Small intestine (tissue), 7 donors: ENCODE measurements around the gene ADARB2. TPM values are rescaled to one million over a fixed set of nuclear protein-coding genes. Genes with fewer than 3 reads are reported as not detected.
A peak's percentile ranks its signal among the peaks of the same experiment; 100 is the strongest.

Experiments used
- DNase-seq, 2 donors: peaks; one replicate each; pipeline versions ENCODE4 v3.0.0 to v3.0.0-alpha.2; 2013
- FAIRE-seq: peaks from 2 replicates; lab custom pipeline; 2012; peaks lifted over from hg19 to GRCh38; lab: Jason Lieb, UNC
- H3K27ac ChIP-seq, 3 donors: one replicate each; pipeline ENCODE4 v1.5.1; 2013; ENCODE audit warnings: low read length in 2 of 3, mild to moderate bottlenecking in 2 of 3, control low read depth in 1 of 3, inconsistent platforms in 1 of 3, low read depth in 1 of 3, moderate library complexity in 1 of 3
- H3K27me3 ChIP-seq, 3 donors: one replicate each; pipeline ENCODE4 v1.6.1; 2013; ENCODE audit warnings: low read length in 3 of 3, inconsistent platforms in 1 of 3; ENCODE audit not compliant: control insufficient read depth in 3 of 3, insufficient read depth in 3 of 3
- H3K36me3 ChIP-seq, 3 donors: one replicate each; pipeline ENCODE4 v1.6.1; 2013; ENCODE audit warnings: low read length in 3 of 3, inconsistent platforms in 1 of 3, low read depth in 1 of 3, mild to moderate bottlenecking in 1 of 3, moderate library complexity in 1 of 3; ENCODE audit not compliant: control insufficient read depth in 3 of 3, insufficient read depth in 2 of 3
- H3K4me1 ChIP-seq, 3 donors: one replicate each; pipeline ENCODE4 v1.6.1; 2013; ENCODE audit warnings: low read length in 2 of 3, inconsistent platforms in 1 of 3, low read depth in 1 of 3, mild to moderate bottlenecking in 1 of 3, moderate library complexity in 1 of 3; ENCODE audit not compliant: control insufficient read depth in 3 of 3, insufficient read depth in 2 of 3
- H3K4me3 ChIP-seq, 3 donors: one replicate each; pipeline ENCODE4 v1.5.1; 2013; ENCODE audit warnings: low read length in 3 of 3, control low read depth in 1 of 3, inconsistent platforms in 1 of 3, low read depth in 1 of 3, mild to moderate bottlenecking in 1 of 3, moderate library complexity in 1 of 3
- H3K9me3 ChIP-seq, 2 donors: one replicate each; pipeline ENCODE4 v1.6.1; 2013; ENCODE audit warnings: low read depth in 1 of 2, low read length in 1 of 2; ENCODE audit not compliant: control insufficient read depth in 2 of 2, insufficient read depth in 1 of 2
- WGBS, 3 donors: extraction: QIAGEN DNeasy Blood & Tissue Kit; methylation state at CpG; one replicate each; pipeline ENCODE4 v1.1.7; 2013; 5-methylcytosine and 5-hydroxymethylcytosine counted together
- polyA plus RNA-seq, 4 donors: library from polyadenylated mRNA; stranded (reverse) in 3 of 4; unstranded in 1 of 4; fragments of 200-250 nt in 3 of 4; fragments of 120-200 nt in 1 of 4; gene quantifications; one replicate each; pipeline versions ENCODE4 v1.2.1 to v1.2.3, GENCODE V29; 2013
- donor health status: healthy with polysubstance abuse.
- donor health status: control.
- donor health status: control.
- donor health status: Bipolar disorder and iron deficiency.
- donor health status: healthy.

The ADARB2 gene
- polyA plus RNA-seq, 4 donors, result 0.35 to 1.8 (median 0.94) TPM

DNA sequence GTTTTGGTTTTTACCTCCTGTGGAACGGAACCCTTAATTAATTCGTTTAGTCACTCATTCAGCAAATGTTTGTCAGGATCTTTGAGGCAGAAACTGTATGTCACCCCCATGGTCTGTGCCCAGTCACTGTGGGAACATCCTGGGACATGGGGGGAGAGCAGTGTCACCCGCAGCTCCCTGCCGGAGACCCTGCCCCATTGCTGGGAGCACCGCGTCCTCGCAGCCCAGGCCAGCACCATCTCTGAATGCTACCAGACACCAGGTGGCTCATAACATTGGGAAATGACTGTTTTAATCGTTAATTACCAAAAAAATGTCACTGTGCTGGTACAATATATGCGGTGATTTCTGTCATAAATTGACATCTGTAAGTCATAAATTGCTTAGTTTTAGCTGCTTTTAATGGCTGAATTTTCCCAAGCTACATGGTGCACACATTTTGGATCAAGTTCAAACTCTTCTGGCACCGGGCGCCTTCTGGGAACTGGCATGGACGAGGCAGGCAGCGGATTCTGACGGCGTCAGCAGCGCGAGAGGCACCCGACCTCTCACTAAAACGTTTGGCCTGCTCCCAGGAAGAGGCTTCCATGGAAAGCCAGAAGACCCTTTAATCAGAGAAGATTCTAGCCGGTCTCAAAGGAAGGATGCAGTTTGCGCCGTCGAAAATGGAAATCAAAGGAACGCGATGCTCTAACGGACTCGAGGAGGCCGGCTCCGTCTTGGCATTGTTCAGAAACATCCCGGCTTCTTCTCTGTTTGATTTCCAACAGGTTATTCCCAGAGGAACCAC, 184.2 kb downstream of the ADARB2 start:
- Histone ChIP-seq H3K4me3 (no peak overlapping the region), H3K27ac (no peak overlapping the region), H3K4me1 (peaks cover 0 to 4% (median 0%) of the 10 kb centered on the region in 3 donors), H3K27me3 (no peaks in the 10 kb centered on the region), H3K36me3 (no peaks in the 10 kb centered on the region), H3K9me3 (peaks cover 0 to 4% of the 10 kb centered on the region in 2 donors)
- FAIRE-seq, result no peak
- DNase-seq, result no peak
- 75 to 78% (median 77%) methylated on average over 30 of the region's 30 CpGs for WGBS, 3 donors

DNA sequence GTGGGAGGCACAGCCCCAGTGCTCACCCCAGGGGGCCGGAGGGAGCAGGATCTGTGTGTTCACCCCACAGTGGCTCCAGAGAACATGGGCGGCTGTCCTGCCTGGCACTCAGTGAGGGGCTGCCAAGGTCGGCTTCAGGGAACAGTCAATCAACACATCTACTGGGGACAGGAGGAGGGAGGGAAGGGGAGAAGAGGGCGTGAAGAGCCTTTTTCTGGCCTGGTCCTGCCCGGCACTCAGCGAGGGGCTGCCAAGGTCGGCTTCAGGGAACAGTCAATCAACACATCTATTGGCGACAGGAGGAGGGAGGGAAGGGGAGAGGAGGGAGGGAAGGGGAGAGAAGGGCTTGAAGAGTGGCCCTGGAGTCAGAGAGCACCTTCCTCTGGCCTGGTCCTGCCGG, 184.9 kb downstream of the ADARB2 start:
- WGBS, 3 donors, result 60 to 62% (median 61%) methylated on average over 8 to 9 of the region's 9 CpGs
- Histone ChIP-seq H3K27me3 (no peaks in the 10 kb centered on the region), H3K36me3 (no peaks in the 10 kb centered on the region), H3K4me1 (peaks cover 0 to 4% (median 0%) of the 10 kb centered on the region in 3 donors), H3K27ac (no peak overlapping the region), H3K9me3 (peaks cover 0 to 8% of the 10 kb centered on the region in 2 donors), H3K4me3 (no peak overlapping the region)
- no peak for DNase-seq
- FAIRE-seq, result no peak

DNA sequence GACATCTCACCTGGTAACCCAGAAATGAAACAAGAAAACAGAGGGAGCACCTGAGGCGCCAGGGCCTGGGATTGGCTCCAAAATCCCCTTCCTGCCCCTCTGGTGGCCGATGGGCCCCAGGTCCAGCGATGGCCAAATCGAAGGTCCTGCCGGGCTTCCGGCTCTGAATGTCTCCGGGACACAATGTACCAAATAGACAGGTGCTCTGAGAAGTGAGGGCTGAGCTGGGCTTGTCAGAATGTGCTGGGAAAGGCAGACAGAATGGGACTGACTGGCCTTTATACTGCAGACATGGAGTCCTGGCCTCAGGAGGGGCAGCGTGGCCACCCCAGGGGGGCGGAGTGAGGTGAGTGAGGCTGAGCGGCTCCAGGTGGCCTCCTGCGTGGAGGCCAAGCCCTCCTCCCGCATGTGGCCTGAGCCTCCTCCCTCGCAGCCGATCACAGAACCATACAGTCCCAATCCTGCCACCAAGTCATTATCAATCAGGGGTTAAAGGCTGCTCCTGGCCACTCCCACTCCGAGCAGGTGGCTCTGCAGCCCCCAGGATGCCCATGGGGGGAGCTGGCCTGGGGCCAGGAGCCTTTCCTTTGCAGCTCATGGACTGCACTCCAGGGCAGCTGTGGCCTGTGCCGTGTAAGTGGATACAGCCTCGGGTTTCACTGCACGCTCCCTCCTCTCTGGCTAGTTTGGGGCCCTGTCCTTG, 185.5 kb downstream of the ADARB2 start:
- peaks cover 0 to 8% of the 10 kb centered on the region in 2 donors for H3K9me3 ChIP-seq
- H3K4me3 ChIP-seq, result no peak overlapping the region
- FAIRE-seq (no peak), DNase-seq (peak in 1 of 2 donors; percentile 2)
- no peaks in the 10 kb centered on the region for H3K36me3 ChIP-seq
- 24 to 69% (median 36%) methylated on average over 18 of the region's 18 CpGs for WGBS, 3 donors
- no peak overlapping the region for H3K27ac ChIP-seq
- H3K4me1 ChIP-seq, result peaks cover 0 to 4% (median 0%) of the 10 kb centered on the region in 3 donors
- no peaks in the 10 kb centered on the region for H3K27me3 ChIP-seq

DNA sequence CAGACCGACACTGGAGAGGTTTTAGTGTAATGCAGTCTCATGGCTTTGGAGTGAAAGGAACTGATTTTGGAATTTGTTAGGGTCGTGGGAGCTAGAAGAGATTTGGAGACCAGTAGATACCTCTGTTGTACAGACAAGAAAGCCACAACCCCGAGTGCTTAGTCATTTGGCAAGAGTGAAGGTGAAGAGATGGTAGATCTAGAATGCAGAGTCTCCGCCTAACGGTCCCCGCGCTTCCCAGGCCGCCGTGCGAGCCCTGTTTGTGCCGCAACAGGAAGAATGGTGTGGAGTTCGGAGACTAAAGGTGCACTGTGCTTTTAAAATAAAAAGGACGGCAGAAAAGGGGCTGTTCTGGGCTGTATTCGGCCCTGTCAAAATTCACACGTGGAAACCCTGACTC, 186.7 kb downstream of the ADARB2 start:
- H3K4me1 ChIP-seq, result peaks cover 0 to 4% (median 0%) of the 10 kb centered on the region in 3 donors
- no peak overlapping the region for H3K27ac ChIP-seq
- no peak overlapping the region for H3K4me3 ChIP-seq
- DNase-seq (no peak), FAIRE-seq (no peak)
- H3K9me3 ChIP-seq, result peaks cover 0 to 8% of the 10 kb centered on the region in 2 donors
- WGBS, 3 donors, result 83 to 91% (median 87%) methylated on average over 15 of the region's 15 CpGs
- H3K36me3 ChIP-seq, result no peaks in the 10 kb centered on the region
- no peaks in the 10 kb centered on the region for H3K27me3 ChIP-seq

DNA sequence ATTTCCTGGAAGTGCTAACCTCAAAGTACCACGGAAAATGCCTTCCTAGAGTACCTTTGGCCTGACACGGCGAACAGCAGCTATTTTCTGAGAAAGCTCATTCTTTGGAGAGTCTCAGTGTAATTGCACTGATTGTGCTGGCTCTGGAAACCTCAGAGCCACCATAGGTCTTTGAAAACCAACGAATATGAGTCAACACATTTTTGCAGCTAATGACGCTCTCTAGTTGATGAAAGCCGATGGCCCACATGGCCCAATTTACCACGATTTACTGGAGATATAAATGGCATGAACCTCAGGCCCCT, 187.1 kb downstream of the ADARB2 start:
- DNase-seq (peak in 1 of 2 donors; percentile 11), FAIRE-seq (no peak)
- Histone ChIP-seq H3K36me3 (no peaks in the 10 kb centered on the region), H3K27me3 (no peaks in the 10 kb centered on the region), H3K4me3 (no peak overlapping the region), H3K27ac (no peak overlapping the region), H3K4me1 (peaks cover 0 to 4% (median 0%) of the 10 kb centered on the region in 3 donors), H3K9me3 (peaks cover 0 to 8% of the 10 kb centered on the region in 2 donors)
- WGBS, 3 donors, result 65 to 74% (median 74%) methylated on average over 7 of the region's 7 CpGs

DNA sequence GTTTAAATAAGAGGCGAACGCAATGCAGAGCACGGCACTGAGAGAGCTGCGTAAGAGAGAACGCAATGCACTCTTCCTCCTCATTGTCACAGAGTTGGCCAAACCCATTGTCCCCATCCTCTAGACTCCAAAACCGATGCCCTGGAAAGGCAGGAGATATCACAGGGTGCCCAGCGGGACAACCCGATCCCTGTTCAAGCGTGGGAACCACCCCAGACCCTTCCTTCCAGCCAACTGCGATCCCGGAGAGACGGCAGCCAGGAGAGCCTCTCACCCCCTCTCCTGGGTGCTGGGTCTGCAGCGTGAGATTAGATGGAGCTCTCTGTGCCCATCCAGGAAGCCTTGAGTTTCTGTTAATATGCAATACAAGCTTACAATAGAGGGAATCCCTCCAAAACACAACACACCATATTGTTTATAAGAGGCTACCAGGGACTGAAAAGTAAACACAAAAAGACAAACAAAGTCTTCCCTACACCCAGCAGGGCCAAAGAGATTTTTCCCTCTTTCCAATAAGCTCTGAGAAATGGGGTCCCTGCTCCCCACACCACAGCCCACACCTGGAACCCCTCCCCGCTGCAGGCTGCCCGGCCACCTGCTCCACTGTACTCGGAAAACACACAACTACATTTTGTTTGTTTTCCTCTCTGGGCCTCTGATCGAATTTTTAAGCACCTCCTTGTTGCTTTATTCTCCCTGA, 187.6 kb downstream of the ADARB2 start:
- 65 to 66% (median 65%) methylated on average over 17 of the region's 17 CpGs for WGBS, 3 donors
- Histone ChIP-seq H3K36me3 (no peaks in the 10 kb centered on the region), H3K4me1 (peaks cover 0 to 4% (median 0%) of the 10 kb centered on the region in 3 donors), H3K9me3 (peaks cover 0 to 8% of the 10 kb centered on the region in 2 donors), H3K27ac (no peak overlapping the region), H3K4me3 (no peak overlapping the region), H3K27me3 (no peaks in the 10 kb centered on the region)
- DNase-seq, result no peak
- no peak for FAIRE-seq

DNA sequence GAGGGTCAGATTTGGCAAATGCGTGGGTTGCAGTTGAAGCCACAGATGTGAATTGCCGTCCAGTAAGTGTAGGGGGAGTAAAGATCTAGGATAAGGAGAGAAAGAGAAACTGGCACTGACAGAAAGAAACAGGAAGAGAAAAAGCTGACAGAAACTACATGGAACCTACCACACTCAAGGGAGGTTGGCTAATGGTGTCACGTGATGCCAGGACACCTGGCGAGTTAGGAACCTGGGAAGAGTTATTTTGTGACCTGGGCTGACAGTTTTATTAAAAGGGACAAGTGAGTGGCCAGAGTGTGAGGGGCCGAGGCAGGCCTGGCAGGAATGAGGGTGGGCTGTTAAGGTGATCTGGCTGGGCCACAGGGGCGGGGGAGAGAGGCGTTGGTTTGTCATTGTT, 188.7 kb downstream of the ADARB2 start:
- H3K27ac ChIP-seq, result no peak overlapping the region
- no peak overlapping the region for H3K4me3 ChIP-seq
- no peaks in the 10 kb centered on the region for H3K36me3 ChIP-seq
- 81 to 91% (median 86%) methylated on average over 7 of the region's 7 CpGs for WGBS, 3 donors
- H3K27me3 ChIP-seq, result no peaks in the 10 kb centered on the region
- DNase-seq (no peak), FAIRE-seq (no peak)
- H3K4me1 ChIP-seq, result peaks cover 0 to 4% (median 0%) of the 10 kb centered on the region in 3 donors
- peaks cover 0 to 8% of the 10 kb centered on the region in 2 donors for H3K9me3 ChIP-seq

DNA sequence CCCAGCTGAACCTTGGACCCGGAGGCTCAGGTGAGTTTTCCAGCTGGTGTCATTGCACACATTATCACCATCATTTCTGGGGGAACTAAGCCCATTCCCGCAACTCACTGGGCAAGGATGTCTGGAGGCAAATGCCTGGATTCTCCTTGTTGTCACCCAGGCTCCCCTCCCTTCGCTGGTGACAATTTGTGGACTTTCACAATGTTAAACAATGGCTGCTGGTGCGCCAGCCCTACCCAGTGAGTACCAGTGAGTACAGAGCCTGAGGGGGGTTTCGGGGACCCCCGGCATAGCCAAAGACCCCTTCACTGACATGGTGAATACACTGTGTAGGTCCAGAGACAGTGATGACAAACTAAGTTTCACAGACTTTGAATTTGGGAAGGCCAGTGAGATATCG, 189.2 kb downstream of the ADARB2 start:
- FAIRE-seq, result no peak
- peaks cover 0 to 4% (median 0%) of the 10 kb centered on the region in 3 donors for H3K4me1 ChIP-seq
- no peaks in the 10 kb centered on the region for H3K27me3 ChIP-seq
- no peaks in the 10 kb centered on the region for H3K36me3 ChIP-seq
- WGBS, 3 donors, result 81 to 91% (median 87%) methylated on average over 7 of the region's 7 CpGs
- no peak overlapping the region for H3K4me3 ChIP-seq
- DNase-seq, result no peak
- H3K27ac ChIP-seq, result no peak overlapping the region
- peaks cover 0 to 8% of the 10 kb centered on the region in 2 donors for H3K9me3 ChIP-seq
